HepG2 (cell line): ENCODE data around the gene EPB41L1.

Experiments
- ARHGAP35 ChIP-seq: sonication (generic); formaldehyde crosslinking; IDR thresholded peaks from 2 replicates; pipeline ENCODE4 v1.9.0; 2022; ENCODE audit warnings: mild to moderate bottlenecking, inconsistent platforms, moderate library complexity, missing genetic modification reagents, borderline replicate concordance
- ELF3 ChIP-seq: IDR thresholded peaks from 2 replicates; pipeline ENCODE4 v1.6.1; 2016; ENCODE audit warnings: missing genetic modification reagents, missing compliant biosample characterization
- EP300 ChIP-seq, 3 experiments: sonication (generic) in 1 of 3; formaldehyde crosslinking in 1 of 3; IDR thresholded peaks; 2 replicates each; pipeline versions ENCODE4 v1.5.1 to v1.6.1; 2011 to 2020; ENCODE audit warnings: low read depth in 2 of 3, low read length in 2 of 3, borderline replicate concordance in 1 of 3, improper control_type of control experiment in 1 of 3, mild to moderate bottlenecking in 1 of 3, missing genetic modification reagents in 1 of 3, moderate library complexity in 1 of 3
- HMG20B ChIP-seq: conservative IDR thresholded peaks from 2 replicates; pipeline ENCODE4 v1.6.1; 2016; ENCODE audit warnings: missing genetic modification reagents, missing compliant biosample characterization
- HNF4A ChIP-seq: sonication (generic); formaldehyde crosslinking; IDR thresholded peaks from 2 replicates; pipeline ENCODE4 v1.4.0; 2020; ENCODE audit warnings: missing genetic modification reagents
- HOMEZ ChIP-seq: IDR thresholded peaks from 2 replicates; pipeline ENCODE4 v1.6.1; 2016; ENCODE audit warnings: low read depth
- NFE2L1 ChIP-seq: sonication (generic); formaldehyde crosslinking; IDR thresholded peaks from 2 replicates; pipeline ENCODE4 v1.4.0; 2020; ENCODE audit warnings: missing genetic modification reagents, mild to moderate bottlenecking, borderline replicate concordance
- NFRKB ChIP-seq: fragments of 450-650 bp; IDR thresholded peaks from 2 replicates; pipeline ENCODE4 v1.6.1; 2017
- NFYB ChIP-seq: sonication (generic); formaldehyde crosslinking; IDR thresholded peaks from 2 replicates; pipeline ENCODE4 v1.4.0; 2020; ENCODE audit warnings: missing genetic modification reagents
- NR2C2 ChIP-seq: sonication (generic); formaldehyde crosslinking; IDR thresholded peaks from 2 replicates; pipeline ENCODE4 v1.4.0; 2020; ENCODE audit warnings: missing genetic modification reagents, mild to moderate bottlenecking, moderate library complexity, borderline replicate concordance
- SIN3A ChIP-seq: IDR thresholded peaks from 2 replicates; pipeline ENCODE4 v1.6.1; 2011; ENCODE audit warnings: low read depth, mild to moderate bottlenecking, control low read depth, low read length, borderline replicate concordance
- SP4 ChIP-seq: sonication (generic); formaldehyde crosslinking; IDR thresholded peaks from 2 replicates; pipeline ENCODE4 v1.8.1; 2023; ENCODE audit warnings: mild to moderate bottlenecking, missing genetic modification reagents
- ZNF329 ChIP-seq: sonication (generic); formaldehyde crosslinking; IDR thresholded peaks from 2 replicates; pipeline ENCODE4 v1.9.0; 2021; ENCODE audit warnings: low read depth, mild to moderate bottlenecking, missing genetic modification reagents
- ZNF446 ChIP-seq: sonication (generic); formaldehyde crosslinking; IDR thresholded peaks from 2 replicates; pipeline ENCODE4 v1.5.0; 2020; ENCODE audit warnings: mild to moderate bottlenecking, missing genetic modification reagents

- TF ChIP-seq SP4 = no peak
- TF ChIP-seq EP300 (IDR thresholded peaks at IDR 0.05; ENCODE audit: low read depth in 2 of 2, low read length in 2 of 2) = no peak
- TF ChIP-seq EP300 (CRISPR knock-in tag; IDR thresholded peaks at IDR 0.05; ENCODE audit: borderline replicate concordance) = no peak
- no peak for TF ChIP-seq NFRKB
- TF ChIP-seq NFE2L1 (CRISPR knock-in tag) = no peak
- TF ChIP-seq HOMEZ = no peak
- TF ChIP-seq ZNF446 (CRISPR knock-in tag) = no peak
- no peak for TF ChIP-seq ZNF329 (CRISPR knock-in tag)
- no peak for TF ChIP-seq SIN3A
- TF ChIP-seq ELF3 (CRISPR knock-in tag) = no peak
- no peak for TF ChIP-seq ARHGAP35 (CRISPR knock-in tag)
- TF ChIP-seq NFYB (CRISPR knock-in tag) = no peak
- no peak for TF ChIP-seq HNF4A (CRISPR knock-in tag)
- TF ChIP-seq NR2C2 (CRISPR knock-in tag) = no peak
- no peak for TF ChIP-seq HMG20B (CRISPR knock-in tag)
Measured at GRCh38 chr20:36114707-36115106, 39.8 kb upstream of the EPB41L1 start.
